GM12874 (cell line): ENCODE data around the gene CPED1.

Experiments
- TF ChIP-seq, protein P1 (sequence below): IDR thresholded peaks from 2 replicates; pipeline ENCODE4 v1.5.1; 2011; ENCODE audit warnings: low read depth, mild to moderate bottlenecking, control low read depth, low read length, moderate library complexity; ENCODE audit not compliant: insufficient read depth

CPED1 gene

DNA sequence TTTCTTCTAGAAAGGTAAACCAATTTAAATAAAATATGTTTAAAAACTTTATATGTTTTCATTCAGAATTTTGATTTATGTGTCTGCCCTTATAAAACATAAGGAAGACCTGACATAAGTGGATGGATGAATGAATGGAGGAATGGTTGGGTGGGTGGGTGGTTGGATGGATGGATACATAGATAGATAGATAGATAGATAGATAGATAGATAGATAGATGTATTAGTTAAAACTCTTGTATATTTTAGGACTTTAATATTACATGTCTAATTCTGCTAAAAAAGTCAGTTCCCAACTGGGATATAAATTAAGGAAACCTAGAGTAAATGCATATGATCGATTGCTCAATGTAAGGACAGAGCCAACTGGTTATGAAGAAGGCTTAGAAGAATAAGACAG lies 184.0 kb downstream of the CPED1 start:
- TF ChIP-seq, protein P1, sequence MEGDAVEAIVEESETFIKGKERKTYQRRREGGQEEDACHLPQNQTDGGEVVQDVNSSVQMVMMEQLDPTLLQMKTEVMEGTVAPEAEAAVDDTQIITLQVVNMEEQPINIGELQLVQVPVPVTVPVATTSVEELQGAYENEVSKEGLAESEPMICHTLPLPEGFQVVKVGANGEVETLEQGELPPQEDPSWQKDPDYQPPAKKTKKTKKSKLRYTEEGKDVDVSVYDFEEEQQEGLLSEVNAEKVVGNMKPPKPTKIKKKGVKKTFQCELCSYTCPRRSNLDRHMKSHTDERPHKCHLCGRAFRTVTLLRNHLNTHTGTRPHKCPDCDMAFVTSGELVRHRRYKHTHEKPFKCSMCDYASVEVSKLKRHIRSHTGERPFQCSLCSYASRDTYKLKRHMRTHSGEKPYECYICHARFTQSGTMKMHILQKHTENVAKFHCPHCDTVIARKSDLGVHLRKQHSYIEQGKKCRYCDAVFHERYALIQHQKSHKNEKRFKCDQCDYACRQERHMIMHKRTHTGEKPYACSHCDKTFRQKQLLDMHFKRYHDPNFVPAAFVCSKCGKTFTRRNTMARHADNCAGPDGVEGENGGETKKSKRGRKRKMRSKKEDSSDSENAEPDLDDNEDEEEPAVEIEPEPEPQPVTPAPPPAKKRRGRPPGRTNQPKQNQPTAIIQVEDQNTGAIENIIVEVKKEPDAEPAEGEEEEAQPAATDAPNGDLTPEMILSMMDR = no peak

DNA sequence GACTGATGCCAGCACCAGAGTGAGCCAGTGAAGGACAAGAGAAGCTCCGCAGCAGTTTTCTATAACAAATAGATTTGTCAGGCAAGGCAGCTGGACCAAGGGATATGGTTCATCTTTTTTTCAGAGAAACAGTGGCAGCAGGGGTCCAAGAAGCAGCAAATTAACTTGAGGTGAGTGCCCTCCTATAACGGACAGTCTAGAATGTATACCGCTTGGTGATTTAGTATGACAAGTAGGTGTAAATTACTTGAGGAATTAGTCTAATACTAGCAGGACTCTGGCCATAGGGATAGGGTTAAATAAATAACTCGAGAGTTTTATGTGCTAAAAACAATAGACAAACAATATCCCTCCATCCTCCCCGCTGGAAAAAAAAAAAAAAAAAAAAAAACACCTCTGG lies 187.3 kb downstream of the CPED1 start:
- TF ChIP-seq, protein P1 = no peak

DNA sequence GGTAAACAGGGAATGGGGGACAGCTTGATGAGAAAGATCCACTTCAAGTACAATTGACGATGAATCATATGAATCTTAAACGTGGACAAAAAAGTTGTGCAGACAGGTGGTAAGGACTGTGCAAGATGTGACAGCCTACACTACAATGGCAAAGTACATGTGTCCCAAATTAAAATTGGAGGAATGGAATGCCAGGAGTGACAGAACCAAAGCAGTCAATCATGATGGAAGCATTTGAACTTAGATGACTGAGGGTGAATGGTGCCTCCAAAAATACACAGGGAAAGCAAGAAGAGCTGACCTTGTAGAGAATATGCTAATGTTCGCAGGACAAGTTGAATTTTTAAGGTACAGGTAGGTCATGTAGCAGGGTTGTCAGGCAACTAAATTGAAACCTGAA lies 189.9 kb downstream of the CPED1 start:
- TF ChIP-seq, protein P1 = no peak

DNA sequence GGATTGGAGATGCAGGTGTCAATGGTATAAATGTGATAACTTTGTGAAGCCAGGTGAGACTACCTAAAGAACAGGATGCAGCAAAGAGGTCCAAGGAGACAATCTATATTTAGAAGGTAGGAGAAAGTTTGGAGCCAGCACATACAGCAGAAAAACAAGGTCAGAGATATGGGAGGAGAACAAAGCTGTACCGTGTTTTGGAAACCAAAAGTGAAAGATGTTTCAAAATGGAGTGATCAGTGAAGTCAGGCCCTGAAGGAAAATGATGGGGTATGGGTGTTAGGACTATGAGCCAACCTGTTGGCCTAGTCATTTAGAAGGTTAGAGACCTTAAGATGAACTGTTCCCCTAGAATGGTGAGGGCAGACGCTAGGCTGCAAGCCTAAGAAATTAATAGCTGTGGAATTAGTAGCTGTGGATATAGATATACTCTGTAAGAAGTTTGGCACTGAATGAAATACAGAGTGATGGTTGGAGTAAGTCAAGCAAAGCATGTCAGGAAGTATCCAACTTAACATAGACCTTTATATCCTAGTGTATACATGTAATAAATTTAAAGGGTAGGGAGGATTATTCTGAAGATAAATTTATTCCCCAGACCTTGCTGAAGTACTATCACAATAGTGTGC lies 190.5 kb downstream of the CPED1 start:
- TF ChIP-seq, protein P1 = no peak

DNA sequence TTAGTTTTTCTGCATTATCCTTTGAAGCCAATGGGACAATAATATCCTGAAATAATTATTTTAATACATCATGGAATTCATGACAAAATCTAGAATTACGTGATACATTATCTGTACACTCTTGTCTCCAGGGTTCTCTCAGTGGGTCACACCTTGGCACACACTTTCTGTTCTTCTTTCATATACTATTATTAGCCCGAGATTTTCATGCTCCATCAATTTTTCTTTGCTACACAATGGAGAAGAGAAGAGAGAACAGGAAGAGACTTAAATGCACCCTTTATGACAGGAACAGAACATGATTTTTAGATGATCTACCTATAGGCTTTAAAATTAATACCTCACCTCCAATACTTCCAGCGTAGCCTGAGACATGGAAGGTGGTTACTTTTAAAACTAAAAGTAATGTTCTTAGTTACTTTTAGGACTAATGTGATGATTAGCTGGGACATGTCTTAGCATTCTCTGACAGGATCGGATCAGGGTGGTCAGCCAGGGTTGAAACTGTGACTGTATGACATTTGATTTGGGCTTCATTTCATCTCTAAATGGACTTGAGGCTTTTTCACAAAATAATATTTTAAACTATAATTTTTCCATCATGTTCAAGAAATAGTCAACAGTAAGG lies 192.0 kb downstream of the CPED1 start:
- TF ChIP-seq, protein P1 = no peak

DNA sequence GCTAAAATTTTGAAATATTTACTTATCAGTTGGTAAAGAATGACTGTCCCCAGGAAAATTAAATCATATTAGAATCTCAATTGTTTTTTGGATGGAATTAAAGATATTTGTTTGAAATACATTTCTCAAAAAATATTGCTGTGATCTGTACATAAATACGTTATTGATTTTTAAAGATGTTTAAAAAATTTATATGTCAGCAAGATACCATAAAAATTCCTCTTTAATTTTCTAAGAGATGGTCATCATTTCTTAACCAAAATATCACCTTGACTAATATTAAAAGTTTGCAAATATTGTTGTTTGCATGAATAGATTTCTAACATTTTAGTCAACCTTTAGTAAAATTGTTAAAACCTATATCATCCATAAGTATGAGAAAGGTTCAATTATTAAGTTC lies 192.8 kb downstream of the CPED1 start:
- TF ChIP-seq, protein P1 = no peak

DNA sequence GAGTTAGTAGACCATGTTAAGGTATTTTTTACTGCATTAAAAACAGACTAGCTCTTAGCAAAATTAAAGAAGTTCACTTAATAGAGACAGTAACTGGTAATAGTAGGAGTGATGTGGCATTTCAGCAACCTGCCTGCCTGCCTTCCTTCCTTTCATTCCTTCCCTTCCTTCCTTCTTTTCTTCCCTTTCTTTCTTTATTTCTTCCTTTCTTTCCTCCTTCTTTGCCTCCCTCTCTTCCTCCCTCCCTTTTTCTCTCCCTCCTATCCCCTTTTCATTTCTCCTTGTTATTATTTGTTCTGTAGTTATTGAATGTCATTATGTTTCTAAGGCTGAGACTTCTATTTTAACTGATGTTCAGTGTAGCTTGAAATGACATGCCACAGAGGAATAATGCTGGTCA lies 193.8 kb downstream of the CPED1 start:
- TF ChIP-seq, protein P1 = no peak

DNA sequence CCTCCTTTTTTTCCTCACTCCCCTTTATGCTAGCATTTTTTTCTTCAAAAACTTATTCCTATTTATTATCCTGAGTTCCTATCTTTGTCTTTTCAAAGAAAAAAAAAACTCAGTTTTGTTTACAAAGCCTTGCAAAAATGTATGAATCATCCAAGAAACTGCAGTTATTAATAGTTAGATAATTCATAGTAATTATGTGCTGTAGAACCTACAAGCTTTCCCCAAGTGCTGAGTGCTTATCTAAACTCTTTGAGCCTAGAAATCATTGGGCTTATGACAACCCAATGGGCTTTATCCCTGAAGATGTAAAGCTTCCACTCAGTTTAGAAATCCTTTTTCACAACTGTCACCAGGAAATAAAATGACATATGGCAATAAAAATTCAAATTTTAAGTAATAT lies 194.4 kb downstream of the CPED1 start:
- TF ChIP-seq, protein P1 = no peak
